ENCODE measurements around the gene CNTNAP4.

The CNTNAP4 gene

GRCh38 chr16:76428858-76429257 is 151.7 kb downstream of the CNTNAP4 start:
- TF ChIP-seq CTCF (IDR thresholded peaks at IDR 0.05; ENCODE audit: insufficient read depth, missing control alignments) = no peak
- DNase-seq (ENCODE audit: insufficient read length, low spot score) (no peak), FAIRE-seq (no peak)

GRCh38 chr16:76441391-76441790 is 164.2 kb downstream of the CNTNAP4 start:
- FAIRE-seq (no peak), DNase-seq (ENCODE audit: insufficient read length, low spot score) (no peak)
- TF ChIP-seq CTCF (IDR thresholded peaks at IDR 0.05; ENCODE audit: insufficient read depth, missing control alignments) = no peak

- no peak for TF ChIP-seq CTCF (IDR thresholded peaks at IDR 0.05; ENCODE audit: insufficient read depth, missing control alignments)
- DNase-seq (ENCODE audit: insufficient read length, low spot score) (no peak), FAIRE-seq (peak; percentile 29)
Measured at GRCh38 chr16:76441876-76442275, 164.7 kb downstream of the CNTNAP4 start.

GRCh38 chr16:76443973-76444372 is 166.8 kb downstream of the CNTNAP4 start:
- TF ChIP-seq CTCF (IDR thresholded peaks at IDR 0.05; ENCODE audit: insufficient read depth, missing control alignments) = no peak
- DNase-seq (ENCODE audit: insufficient read length, low spot score) = no peak
- FAIRE-seq = no peak

GRCh38 chr16:76444832-76445231 is 167.6 kb downstream of the CNTNAP4 start:
- no peak for TF ChIP-seq CTCF (IDR thresholded peaks at IDR 0.05; ENCODE audit: insufficient read depth, missing control alignments)
- DNase-seq (ENCODE audit: insufficient read length, low spot score) (no peak), FAIRE-seq (no peak)

- TF ChIP-seq CTCF (IDR thresholded peaks at IDR 0.05; ENCODE audit: insufficient read depth, missing control alignments) = no peak
- FAIRE-seq = no peak
- DNase-seq (ENCODE audit: insufficient read length, low spot score) = no peak
Measured at GRCh38 chr16:76445815-76446214, 168.6 kb downstream of the CNTNAP4 start.

- no peak for FAIRE-seq
- DNase-seq (ENCODE audit: insufficient read length, low spot score) = no peak
- no peak for TF ChIP-seq CTCF (IDR thresholded peaks at IDR 0.05; ENCODE audit: insufficient read depth, missing control alignments)
Measured at GRCh38 chr16:76446251-76446650, 169.1 kb downstream of the CNTNAP4 start.

Measured in D721Med (cell line).